Measurements from ENCODE around the gene THSD4.

DNA sequence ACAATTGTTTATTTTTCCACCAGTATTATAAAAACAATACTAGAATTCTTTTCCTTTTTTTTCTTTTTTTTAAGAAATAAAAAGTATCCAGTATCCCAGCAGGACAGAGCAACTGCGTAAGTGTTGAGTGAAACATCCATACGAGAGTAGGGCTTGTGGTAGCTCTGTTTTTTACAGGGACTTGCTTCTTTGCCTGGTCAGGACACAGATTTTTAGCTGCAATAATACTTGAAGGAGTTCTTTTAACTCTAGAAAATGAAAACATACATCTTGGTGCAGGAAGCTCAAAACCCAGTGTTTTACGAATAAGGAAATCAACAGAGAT, 397.4 kb downstream of the THSD4 start:
- TF ChIP-seq, protein P1, sequence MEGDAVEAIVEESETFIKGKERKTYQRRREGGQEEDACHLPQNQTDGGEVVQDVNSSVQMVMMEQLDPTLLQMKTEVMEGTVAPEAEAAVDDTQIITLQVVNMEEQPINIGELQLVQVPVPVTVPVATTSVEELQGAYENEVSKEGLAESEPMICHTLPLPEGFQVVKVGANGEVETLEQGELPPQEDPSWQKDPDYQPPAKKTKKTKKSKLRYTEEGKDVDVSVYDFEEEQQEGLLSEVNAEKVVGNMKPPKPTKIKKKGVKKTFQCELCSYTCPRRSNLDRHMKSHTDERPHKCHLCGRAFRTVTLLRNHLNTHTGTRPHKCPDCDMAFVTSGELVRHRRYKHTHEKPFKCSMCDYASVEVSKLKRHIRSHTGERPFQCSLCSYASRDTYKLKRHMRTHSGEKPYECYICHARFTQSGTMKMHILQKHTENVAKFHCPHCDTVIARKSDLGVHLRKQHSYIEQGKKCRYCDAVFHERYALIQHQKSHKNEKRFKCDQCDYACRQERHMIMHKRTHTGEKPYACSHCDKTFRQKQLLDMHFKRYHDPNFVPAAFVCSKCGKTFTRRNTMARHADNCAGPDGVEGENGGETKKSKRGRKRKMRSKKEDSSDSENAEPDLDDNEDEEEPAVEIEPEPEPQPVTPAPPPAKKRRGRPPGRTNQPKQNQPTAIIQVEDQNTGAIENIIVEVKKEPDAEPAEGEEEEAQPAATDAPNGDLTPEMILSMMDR (IDR thresholded peaks at IDR 0.05; ENCODE audit: low read depth, low read length, poor library complexity, severe bottlenecking) = no peak
- TF ChIP-seq EZH2phosphoT487 (IDR thresholded peaks at IDR 0.05; ENCODE audit: borderline replicate concordance, low read length) = no peak
